ENCODE data around the gene CCL27.

CCL27 gene

GRCh38 chr9:34686231-34686630 lies 23.8 kb upstream of the CCL27 start:
- ChIA-PET POLR2A (ENCODE audit: low non-redundant PET) (no interaction called here), CTCF (interaction anchor here (0.5 to 1.3 kb wide), 3 partner anchors 15 to 74 kb away, joined by 3 to 4 read pairs (median 3); no protein-coding TSS in a partner anchor)
- H3K27ac ChIP-seq: no peak overlapping the region
- no peak for TF ChIP-seq CTCF (conservative IDR thresholded peaks at IDR 0.05; ENCODE audit: low read depth)
- no peak for DNase-seq (ENCODE audit: low spot score)

- no peak for DNase-seq (ENCODE audit: low spot score)
- no peak for TF ChIP-seq CTCF (conservative IDR thresholded peaks at IDR 0.05; ENCODE audit: low read depth)
- H3K27ac ChIP-seq: no peak overlapping the region
- POLR2A ChIA-PET (ENCODE audit: low non-redundant PET): no interaction called here
- CTCF ChIA-PET: interaction anchor here (1.3 kb wide), 1 partner anchor 16 kb away, joined by 4 read pairs; no protein-coding TSS in a partner anchor
Measured at GRCh38 chr9:34685591-34685990, 23.1 kb upstream of the CCL27 start.

GRCh38 chr9:34684816-34685215 lies 22.4 kb upstream of the CCL27 start:
- CTCF ChIA-PET: no interaction called here
- TF ChIP-seq CTCF (conservative IDR thresholded peaks at IDR 0.05; ENCODE audit: low read depth): no peak
- H3K27ac ChIP-seq: no peak overlapping the region
- DNase-seq (ENCODE audit: low spot score): no peak
- POLR2A ChIA-PET (ENCODE audit: low non-redundant PET): no interaction called here

GRCh38 chr9:34684145-34684544 lies 21.7 kb upstream of the CCL27 start:
- no peak for TF ChIP-seq CTCF (conservative IDR thresholded peaks at IDR 0.05; ENCODE audit: low read depth)
- no peak overlapping the region for H3K27ac ChIP-seq
- CTCF ChIA-PET: interaction anchor here (0.6 kb wide), 1 partner anchor 211 kb away, joined by 4 read pairs; no protein-coding TSS in a partner anchor

GRCh38 chr9:34675869-34676268 lies 13.4 kb upstream of the CCL27 start:
- no peak for TF ChIP-seq CTCF (conservative IDR thresholded peaks at IDR 0.05; ENCODE audit: low read depth)
- POLR2A ChIA-PET (ENCODE audit: low non-redundant PET): no interaction called here
- no peak overlapping the region; the same call in 1 of the 2 replicates for H3K27ac ChIP-seq
- CTCF ChIA-PET: interaction anchor here (0.7 to 1.0 kb wide), 2 partner anchors 20 to 193 kb away, joined by 6 to 7 read pairs; no protein-coding TSS in a partner anchor
- DNase-seq (ENCODE audit: low spot score): no peak

More at GRCh38 chr9:34684145-34684544, 21.7 kb upstream of the CCL27 start:
- POLR2A ChIA-PET (ENCODE audit: low non-redundant PET): no interaction called here
- DNase-seq (ENCODE audit: low spot score): no peak

GRCh38 chr9:34675048-34675714 lies 12.7 kb upstream of the CCL27 start:
- peak; percentile 52 for DNase-seq (ENCODE audit: low spot score)
- ChIA-PET CTCF (interaction anchor here (0.6 to 1.0 kb wide), 2 partner anchors 26 to 194 kb away, joined by 4 to 7 read pairs; no protein-coding TSS in a partner anchor), POLR2A (ENCODE audit: low non-redundant PET) (no interaction called here)
- TF ChIP-seq CTCF (conservative IDR thresholded peaks at IDR 0.05; ENCODE audit: low read depth): no peak; the same call in 1 of the 2 replicates
- no peak overlapping the region for H3K27ac ChIP-seq
